Measurements from ENCODE around the gene SLC16A12. TPM values are rescaled to one million over a fixed set of nuclear protein-coding genes. Genes with fewer than 3 reads are reported as not detected.

Gene SLC16A12
- 0.01 TPM for polyA plus RNA-seq (2013)

GRCh38 chr10:89535171-89536012, at the start of gene SLC16A12:
Gene SLC16A12 (minus strand): TSS chr10:89535594. CDS start chr10:89462578, 73,016 bp downstream.
- peak in 2 of 3 donors; percentile 26 to 44 for DNase-seq
- H3K36me3 ChIP-seq (ENCODE audit: control insufficient read depth in 4 of 4, insufficient read depth in 4 of 4, low read length in 3 of 4), result no peaks in the 10 kb centered on the region
- H3K27ac ChIP-seq (ENCODE audit: insufficient read depth in 1 of 2, low read depth in 1 of 2, low read length in 2 of 2, poor library complexity in 1 of 2, severe bottlenecking in 2 of 2), result no peak within 1 kb of the TSS
- H3K4me1 ChIP-seq (ENCODE audit: control extremely low read depth in 1 of 4, control insufficient read depth in 4 of 4, insufficient read depth in 4 of 4, low read length in 3 of 4), result peaks cover 0 to 13% (median 10%) of the 10 kb centered on the region in 4 experiments
- peak within 1 kb of the TSS in 4 of 7 experiments; percentile 49 to 62 (median 52) for H3K4me3 ChIP-seq (ENCODE audit: control insufficient read depth in 1 of 7, extremely low read depth in 1 of 7, insufficient read depth in 4 of 7, low read depth in 2 of 7, low read length in 6 of 7)
- peaks cover 15 to 87% (median 52%) of the 10 kb centered on the region in 5 experiments for H3K27me3 ChIP-seq (replicated peaks in 2 of 5; ENCODE audit: control insufficient read depth in 4 of 5, insufficient read depth in 5 of 5, low read length in 4 of 5)
- 2% methylated on average over 68 of the region's 87 CpGs for WGBS (ENCODE audit: insufficient coverage)
- ChIA-PET CTCF (no interaction called here), POLR2A (interaction anchor here (1.1 kb wide), 1 partner anchor 40 kb away, joined by 3 read pairs; no protein-coding TSS in a partner anchor)
- H3K9me3 ChIP-seq (ENCODE audit: control extremely low read depth in 1 of 5, control insufficient read depth in 4 of 5, insufficient read depth in 2 of 5, low read depth in 1 of 5, low read length in 4 of 5), result peaks cover 0 to 2% (median 0%) of the 10 kb centered on the region in 5 experiments

GRCh38 chr10:89582022-89582421, 46.6 kb upstream of the SLC16A12 start:
- DNase-seq, result no peak
- H3K4me3 ChIP-seq (ENCODE audit: control insufficient read depth in 1 of 7, extremely low read depth in 1 of 7, insufficient read depth in 4 of 7, low read depth in 2 of 7, low read length in 6 of 7), result no peak overlapping the region
- H3K4me1 ChIP-seq (ENCODE audit: control extremely low read depth in 1 of 4, control insufficient read depth in 4 of 4, insufficient read depth in 4 of 4, low read length in 3 of 4), result no peaks in the 10 kb centered on the region
- H3K27ac ChIP-seq (ENCODE audit: insufficient read depth in 1 of 2, low read depth in 1 of 2, low read length in 2 of 2, poor library complexity in 1 of 2, severe bottlenecking in 2 of 2), result no peak overlapping the region
- peaks cover 0 to 11% (median 5%) of the 10 kb centered on the region in 4 experiments for H3K36me3 ChIP-seq (ENCODE audit: control insufficient read depth in 4 of 4, insufficient read depth in 4 of 4, low read length in 3 of 4)
- 67% methylated on average over 1 of the region's 1 CpG for WGBS (ENCODE audit: insufficient coverage)
- ChIA-PET CTCF (interaction anchor here (1.2 to 1.3 kb wide), 2 partner anchors 9 to 12 kb away, joined by 3 to 4 read pairs; no protein-coding TSS in a partner anchor), POLR2A (no interaction called here)
- no peaks in the 10 kb centered on the region for H3K27me3 ChIP-seq (replicated peaks in 2 of 5; ENCODE audit: control insufficient read depth in 4 of 5, insufficient read depth in 5 of 5, low read length in 4 of 5)
- H3K9me3 ChIP-seq (ENCODE audit: control extremely low read depth in 1 of 5, control insufficient read depth in 4 of 5, insufficient read depth in 2 of 5, low read depth in 1 of 5, low read length in 4 of 5), result peaks cover 0 to 3% (median 0%) of the 10 kb centered on the region in 5 experiments

- WGBS (ENCODE audit: insufficient coverage), result 100% methylated on average over 4 of the region's 4 CpGs
These were observed 44.8 kb upstream of the SLC16A12 start for GRCh38 chr10:89580243-89580642.

GRCh38 chr10:89576696-89577095, 41.3 kb upstream of the SLC16A12 start:
- CTCF ChIA-PET, result interaction anchor here (1.0 kb wide), 1 partner anchor 14 kb away, joined by 3 read pairs; no protein-coding TSS in a partner anchor
- POLR2A ChIA-PET, result no interaction called here

More at GRCh38 chr10:89580243-89580642, 44.8 kb upstream of the SLC16A12 start:
- ChIA-PET POLR2A (no interaction called here), CTCF (interaction anchor here (1.1 to 2.1 kb wide), 3 partner anchors 12 to 25 kb away, joined by 3 to 10 read pairs (median 3); no protein-coding TSS in a partner anchor)
- Histone ChIP-seq H3K9me3 (ENCODE audit: control extremely low read depth in 1 of 5, control insufficient read depth in 4 of 5, insufficient read depth in 2 of 5, low read depth in 1 of 5, low read length in 4 of 5) (peaks cover 0 to 10% (median 4%) of the 10 kb centered on the region in 5 experiments), H3K27me3 (replicated peaks in 2 of 5; ENCODE audit: control insufficient read depth in 4 of 5, insufficient read depth in 5 of 5, low read length in 4 of 5) (no peaks in the 10 kb centered on the region), H3K4me3 (ENCODE audit: control insufficient read depth in 1 of 7, extremely low read depth in 1 of 7, insufficient read depth in 4 of 7, low read depth in 2 of 7, low read length in 6 of 7) (no peak overlapping the region), H3K4me1 (ENCODE audit: control extremely low read depth in 1 of 4, control insufficient read depth in 4 of 4, insufficient read depth in 4 of 4, low read length in 3 of 4) (no peaks in the 10 kb centered on the region), H3K27ac (ENCODE audit: insufficient read depth in 1 of 2, low read depth in 1 of 2, low read length in 2 of 2, poor library complexity in 1 of 2, severe bottlenecking in 2 of 2) (no peak overlapping the region), H3K36me3 (ENCODE audit: control insufficient read depth in 4 of 4, insufficient read depth in 4 of 4, low read length in 3 of 4) (peaks cover 0 to 7% (median 2%) of the 10 kb centered on the region in 4 experiments)
- DNase-seq, result peak in 1 of 3 donors; percentile 5

GRCh38 chr10:89576022-89576421, 40.6 kb upstream of the SLC16A12 start:
- H3K27me3 ChIP-seq (replicated peaks in 2 of 5; ENCODE audit: control insufficient read depth in 4 of 5, insufficient read depth in 5 of 5, low read length in 4 of 5), result no peaks in the 10 kb centered on the region
- ChIA-PET CTCF (no interaction called here), POLR2A (no interaction called here)
- 97% methylated on average over 3 of the region's 3 CpGs for WGBS (ENCODE audit: insufficient coverage)
- H3K9me3 ChIP-seq (ENCODE audit: control extremely low read depth in 1 of 5, control insufficient read depth in 4 of 5, insufficient read depth in 2 of 5, low read depth in 1 of 5, low read length in 4 of 5), result peaks cover 0 to 10% (median 4%) of the 10 kb centered on the region in 5 experiments
- H3K4me1 ChIP-seq (ENCODE audit: control extremely low read depth in 1 of 4, control insufficient read depth in 4 of 4, insufficient read depth in 4 of 4, low read length in 3 of 4), result no peaks in the 10 kb centered on the region
- H3K36me3 ChIP-seq (ENCODE audit: control insufficient read depth in 4 of 4, insufficient read depth in 4 of 4, low read length in 3 of 4), result peaks cover 0 to 4% (median 2%) of the 10 kb centered on the region in 4 experiments
- DNase-seq, result no peak
- no peak overlapping the region for H3K4me3 ChIP-seq (ENCODE audit: control insufficient read depth in 1 of 7, extremely low read depth in 1 of 7, insufficient read depth in 4 of 7, low read depth in 2 of 7, low read length in 6 of 7)
- H3K27ac ChIP-seq (ENCODE audit: insufficient read depth in 1 of 2, low read depth in 1 of 2, low read length in 2 of 2, poor library complexity in 1 of 2, severe bottlenecking in 2 of 2), result no peak overlapping the region

More at GRCh38 chr10:89576696-89577095, 41.3 kb upstream of the SLC16A12 start:
- H3K4me1 ChIP-seq (ENCODE audit: control extremely low read depth in 1 of 4, control insufficient read depth in 4 of 4, insufficient read depth in 4 of 4, low read length in 3 of 4), result no peaks in the 10 kb centered on the region
- no peaks in the 10 kb centered on the region for H3K27me3 ChIP-seq (replicated peaks in 2 of 5; ENCODE audit: control insufficient read depth in 4 of 5, insufficient read depth in 5 of 5, low read length in 4 of 5)
- H3K27ac ChIP-seq (ENCODE audit: insufficient read depth in 1 of 2, low read depth in 1 of 2, low read length in 2 of 2, poor library complexity in 1 of 2, severe bottlenecking in 2 of 2), result no peak overlapping the region
- H3K9me3 ChIP-seq (ENCODE audit: control extremely low read depth in 1 of 5, control insufficient read depth in 4 of 5, insufficient read depth in 2 of 5, low read depth in 1 of 5, low read length in 4 of 5), result peaks cover 0 to 10% (median 4%) of the 10 kb centered on the region in 5 experiments
- 93% methylated on average over 2 of the region's 2 CpGs for WGBS (ENCODE audit: insufficient coverage)
- H3K36me3 ChIP-seq (ENCODE audit: control insufficient read depth in 4 of 4, insufficient read depth in 4 of 4, low read length in 3 of 4), result peaks cover 0 to 4% (median 2%) of the 10 kb centered on the region in 4 experiments
- H3K4me3 ChIP-seq (ENCODE audit: control insufficient read depth in 1 of 7, extremely low read depth in 1 of 7, insufficient read depth in 4 of 7, low read depth in 2 of 7, low read length in 6 of 7), result no peak overlapping the region
- no peak for DNase-seq

- H3K4me3 ChIP-seq (ENCODE audit: control insufficient read depth in 1 of 7, extremely low read depth in 1 of 7, insufficient read depth in 4 of 7, low read depth in 2 of 7, low read length in 6 of 7), result no peak overlapping the region
- no peaks in the 10 kb centered on the region for H3K4me1 ChIP-seq (ENCODE audit: control extremely low read depth in 1 of 4, control insufficient read depth in 4 of 4, insufficient read depth in 4 of 4, low read length in 3 of 4)
- H3K36me3 ChIP-seq (ENCODE audit: control insufficient read depth in 4 of 4, insufficient read depth in 4 of 4, low read length in 3 of 4), result peaks cover 0 to 4% (median 2%) of the 10 kb centered on the region in 4 experiments
- POLR2A ChIA-PET, result no interaction called here
- peaks cover 0 to 10% (median 4%) of the 10 kb centered on the region in 5 experiments for H3K9me3 ChIP-seq (ENCODE audit: control extremely low read depth in 1 of 5, control insufficient read depth in 4 of 5, insufficient read depth in 2 of 5, low read depth in 1 of 5, low read length in 4 of 5)
- no peak for DNase-seq
- H3K27ac ChIP-seq (ENCODE audit: insufficient read depth in 1 of 2, low read depth in 1 of 2, low read length in 2 of 2, poor library complexity in 1 of 2, severe bottlenecking in 2 of 2), result no peak overlapping the region
- CTCF ChIA-PET, result no interaction called here
- no peaks in the 10 kb centered on the region for H3K27me3 ChIP-seq (replicated peaks in 2 of 5; ENCODE audit: control insufficient read depth in 4 of 5, insufficient read depth in 5 of 5, low read length in 4 of 5)
These were observed 39.6 kb upstream of the SLC16A12 start for GRCh38 chr10:89575031-89575430.

- no peak overlapping the region for H3K27ac ChIP-seq (ENCODE audit: insufficient read depth in 1 of 2, low read depth in 1 of 2, low read length in 2 of 2, poor library complexity in 1 of 2, severe bottlenecking in 2 of 2)
- H3K9me3 ChIP-seq (ENCODE audit: control extremely low read depth in 1 of 5, control insufficient read depth in 4 of 5, insufficient read depth in 2 of 5, low read depth in 1 of 5, low read length in 4 of 5), result peaks cover 0 to 10% (median 4%) of the 10 kb centered on the region in 5 experiments
- peaks cover 0 to 4% (median 0%) of the 10 kb centered on the region in 4 experiments for H3K36me3 ChIP-seq (ENCODE audit: control insufficient read depth in 4 of 4, insufficient read depth in 4 of 4, low read length in 3 of 4)
- DNase-seq, result no peak
- H3K4me1 ChIP-seq (ENCODE audit: control extremely low read depth in 1 of 4, control insufficient read depth in 4 of 4, insufficient read depth in 4 of 4, low read length in 3 of 4), result no peaks in the 10 kb centered on the region
- no peaks in the 10 kb centered on the region for H3K27me3 ChIP-seq (replicated peaks in 2 of 5; ENCODE audit: control insufficient read depth in 4 of 5, insufficient read depth in 5 of 5, low read length in 4 of 5)
- no peak overlapping the region for H3K4me3 ChIP-seq (ENCODE audit: control insufficient read depth in 1 of 7, extremely low read depth in 1 of 7, insufficient read depth in 4 of 7, low read depth in 2 of 7, low read length in 6 of 7)
- 83% methylated on average over 1 of the region's 1 CpG for WGBS (ENCODE audit: insufficient coverage)
- ChIA-PET CTCF (no interaction called here), POLR2A (no interaction called here)
These were observed 39.0 kb upstream of the SLC16A12 start for GRCh38 chr10:89574368-89574767.
